ENCODE data around the gene DUOX2.

Gene DUOX2

GRCh38 chr15:45117308-45118130, 3.5 kb upstream of the DUOX2 start:
- peak; percentile 8 for ATAC-seq
- Mint-ChIP-seq H3K9me3 (no peaks in the 10 kb centered on the region), H3K4me1 (peaks cover 37% of the 10 kb centered on the region), H3K27ac (no peak overlapping the region), H3K36me3 (ENCODE audit: low read depth) (no peaks in the 10 kb centered on the region), H3K4me3 (peak overlapping the region; percentile 44), H3K27me3 (peaks cover 73% of the 10 kb centered on the region)
- no peak for DNase-seq

- Mint-ChIP-seq H3K36me3 (ENCODE audit: low read depth) (no peaks in the 10 kb centered on the region), H3K9me3 (no peaks in the 10 kb centered on the region), H3K27me3 (peaks cover 76% of the 10 kb centered on the region), H3K4me3 (no peak overlapping the region), H3K27ac (no peak overlapping the region), H3K4me1 (peaks cover 45% of the 10 kb centered on the region)
- no peak for DNase-seq
- ATAC-seq = no peak
Observed at GRCh38 chr15:45116482-45117307, 2.7 kb upstream of the DUOX2 start.

- Mint-ChIP-seq H3K4me3 (no peak overlapping the region), H3K4me1 (peaks cover 45% of the 10 kb centered on the region), H3K27me3 (peaks cover 73% of the 10 kb centered on the region), H3K27ac (no peak overlapping the region), H3K9me3 (no peaks in the 10 kb centered on the region), H3K36me3 (ENCODE audit: low read depth) (no peaks in the 10 kb centered on the region)
- no peak for ATAC-seq
- DNase-seq = no peak
Observed at GRCh38 chr15:45116006-45116481, 2.1 kb upstream of the DUOX2 start.

- ATAC-seq (no peak), DNase-seq (no peak)
- Mint-ChIP-seq H3K4me3 (no peak overlapping the region), H3K9me3 (no peaks in the 10 kb centered on the region), H3K27me3 (peaks cover 73% of the 10 kb centered on the region), H3K36me3 (ENCODE audit: low read depth) (no peaks in the 10 kb centered on the region), H3K4me1 (peaks cover 45% of the 10 kb centered on the region), H3K27ac (no peak overlapping the region)
Observed at GRCh38 chr15:45115312-45115820, 1.4 kb upstream of the DUOX2 start.

GRCh38 chr15:45114751-45115085, 746 bp upstream of the DUOX2 start:
- peaks cover 76% of the 10 kb centered on the region for H3K27me3 Mint-ChIP-seq
- H3K27ac Mint-ChIP-seq = no peak overlapping the region
- no peaks in the 10 kb centered on the region for H3K36me3 Mint-ChIP-seq (ENCODE audit: low read depth)
- H3K4me3 Mint-ChIP-seq = no peak overlapping the region
- DNase-seq = no peak
- H3K9me3 Mint-ChIP-seq = no peaks in the 10 kb centered on the region
- H3K4me1 Mint-ChIP-seq = peaks cover 45% of the 10 kb centered on the region
- no peak for ATAC-seq

- H3K4me3 Mint-ChIP-seq = peak overlapping the region; percentile 46
- H3K9me3 Mint-ChIP-seq = no peaks in the 10 kb centered on the region
Observed at GRCh38 chr15:45113380-45113990, 487 bp downstream of the DUOX2 start.

GRCh38 chr15:45112591-45113379, 1.2 kb downstream of the DUOX2 start:
- Mint-ChIP-seq H3K4me3 (peak overlapping the region; percentile 9), H3K27me3 (peaks cover 80% of the 10 kb centered on the region), H3K27ac (no peak overlapping the region), H3K4me1 (peaks cover 42% of the 10 kb centered on the region), H3K36me3 (ENCODE audit: low read depth) (no peaks in the 10 kb centered on the region), H3K9me3 (no peaks in the 10 kb centered on the region)
- ATAC-seq (peak; percentile 6), DNase-seq (no peak)

More at GRCh38 chr15:45113380-45113990, 487 bp downstream of the DUOX2 start:
- peaks cover 45% of the 10 kb centered on the region for H3K4me1 Mint-ChIP-seq
- H3K27me3 Mint-ChIP-seq = peaks cover 86% of the 10 kb centered on the region
- ATAC-seq (no peak), DNase-seq (no peak)
- peak overlapping the region; percentile 57 for H3K27ac Mint-ChIP-seq
- no peaks in the 10 kb centered on the region for H3K36me3 Mint-ChIP-seq (ENCODE audit: low read depth)

- Mint-ChIP-seq H3K36me3 (ENCODE audit: low read depth) (no peaks in the 10 kb centered on the region), H3K4me1 (peaks cover 36% of the 10 kb centered on the region), H3K27me3 (peaks cover 75% of the 10 kb centered on the region), H3K27ac (no peak overlapping the region), H3K9me3 (no peaks in the 10 kb centered on the region), H3K4me3 (peak overlapping the region; percentile 9)
- no peak for ATAC-seq
- DNase-seq = no peak
Observed at GRCh38 chr15:45112143-45112590, 1.8 kb downstream of the DUOX2 start.

- H3K4me3 Mint-ChIP-seq = no peak overlapping the region
- H3K9me3 Mint-ChIP-seq = no peaks in the 10 kb centered on the region
- DNase-seq (no peak), ATAC-seq (no peak)
- H3K36me3 Mint-ChIP-seq (ENCODE audit: low read depth) = no peaks in the 10 kb centered on the region
- no peak overlapping the region for H3K27ac Mint-ChIP-seq
- H3K27me3 Mint-ChIP-seq = peaks cover 74% of the 10 kb centered on the region
- peaks cover 33% of the 10 kb centered on the region for H3K4me1 Mint-ChIP-seq
Observed at GRCh38 chr15:45111390-45112142, 2.4 kb downstream of the DUOX2 start.

GRCh38 chr15:45110256-45110820, 3.6 kb downstream of the DUOX2 start:
- ATAC-seq = no peak
- Mint-ChIP-seq H3K4me1 (peaks cover 25% of the 10 kb centered on the region), H3K27ac (no peak overlapping the region), H3K36me3 (ENCODE audit: low read depth) (no peaks in the 10 kb centered on the region), H3K27me3 (peaks cover 62% of the 10 kb centered on the region), H3K9me3 (no peaks in the 10 kb centered on the region), H3K4me3 (no peak overlapping the region)
- DNase-seq = no peak

GRCh38 chr15:45107941-45108630, 5.9 kb downstream of the DUOX2 start:
- Mint-ChIP-seq H3K36me3 (ENCODE audit: low read depth) (no peaks in the 10 kb centered on the region), H3K27ac (no peak overlapping the region), H3K27me3 (peaks cover 40% of the 10 kb centered on the region), H3K4me3 (no peak overlapping the region), H3K9me3 (no peaks in the 10 kb centered on the region), H3K4me1 (peaks cover 12% of the 10 kb centered on the region)
- ATAC-seq (no peak), DNase-seq (no peak)

GRCh38 chr15:45106002-45106790, 7.8 kb downstream of the DUOX2 start:
- DNase-seq (no peak), ATAC-seq (no peak)
- Mint-ChIP-seq H3K4me1 (no peaks in the 10 kb centered on the region), H3K9me3 (no peaks in the 10 kb centered on the region), H3K27ac (no peak overlapping the region), H3K27me3 (peaks cover 26% of the 10 kb centered on the region), H3K36me3 (ENCODE audit: low read depth) (no peaks in the 10 kb centered on the region), H3K4me3 (no peak overlapping the region)

All from activated naive CD8-positive, alpha-beta T cell treated with anti-CD3 and anti-CD28 coated beads, Interleukin-2, amount 50 U/mL, for 24 hours (primary cell).